ENCODE measurements around the gene YPEL1.
"Not testable (repeated sequence)": the region's sequence is repeated elsewhere in the genome, so short reads cannot be mapped to it uniquely, and the experiment has no call there.

GRCh38 chr22:21678842-21679241 lies 56.8 kb downstream of the YPEL1 start:
- TF ChIP-seq CTCF (IDR thresholded peaks at IDR 0.05); EZH2 (IDR thresholded peaks at IDR 0.05; ENCODE audit: borderline replicate concordance, insufficient read depth, low read depth, low read length, poor library complexity, severe bottlenecking): not testable (repeated sequence)

All from B cell (primary cell).